Measurements from ENCODE around the gene ATPAF1.
"Not testable (repeated sequence)": the region's sequence is repeated elsewhere in the genome, so short reads cannot be mapped to it uniquely, and the experiment has no call there.

DNA sequence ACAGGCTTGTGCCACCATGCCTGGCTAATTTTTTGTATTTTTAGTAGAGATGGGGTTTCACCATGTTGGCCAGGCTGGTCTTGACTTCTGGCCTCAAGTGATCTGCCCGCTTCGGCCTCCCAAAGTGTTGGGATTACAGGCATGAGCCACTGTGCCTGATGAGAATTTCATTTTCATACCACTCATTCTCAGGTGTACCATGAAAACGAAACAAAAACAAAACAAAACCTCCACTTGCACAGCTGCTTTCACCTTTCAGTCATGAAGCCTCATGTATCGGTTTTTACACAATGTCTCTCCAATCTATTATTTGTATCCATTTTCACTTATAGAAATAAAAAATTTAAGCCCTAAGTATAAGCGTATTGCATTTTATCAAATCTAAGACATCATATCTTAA is 8.0 kb downstream of the ATPAF1 start:
- TF ChIP-seq CTCF, POLR2A (IDR thresholded peaks at IDR 0.05): not testable (repeated sequence)

All from adrenal gland (tissue), 5 donors.